B cell (primary cell): ENCODE data around the gene ZCCHC7. TPM values are rescaled to one million over a fixed set of nuclear protein-coding genes. Genes with fewer than 3 reads are reported as not detected.

Experiments
- ATAC-seq: fragments of 200-7000 bp; cut with Tn5 transposase; one replicate; pipeline ENCODE4 v1.10.0; 2021; ENCODE audit warnings: low read depth, mild to moderate bottlenecking, moderate number of reproducible peaks, moderate library complexity
- CTCF ChIA-PET: fragments of 350-600 bp; sonication (Branson Sonifier 250); formaldehyde crosslinking; loops from one replicate; lab custom pipeline; 2021; ENCODE audit warnings: antibody characterized with exemption, inconsistent platforms; lab: Charles Lee
- POLR2A ChIA-PET: fragments of 350-600 bp; sonication (Branson Sonifier 250); formaldehyde crosslinking; loops from one replicate; lab custom pipeline; 2021; ENCODE audit warnings: antibody characterized with exemption; lab: Charles Lee
- DNase-seq: peaks from one replicate; pipeline ENCODE4 v3.0.0; 2013
- H2AFZ ChIP-seq: 2 replicates; pipeline ENCODE4 v1.6.1; 2012; ENCODE audit warnings: mild to moderate bottlenecking, low read depth, low read length; ENCODE audit not compliant: insufficient read depth, poor library complexity, severe bottlenecking
- H3K27ac ChIP-seq, 2 donors: 1 replicate in 1 of 2; 2 replicates in 1 of 2; pipeline ENCODE4 v1.5.1; 2012 to 2013; ENCODE audit warnings: low read length in 2 of 2, mild to moderate bottlenecking in 2 of 2, moderate library complexity in 1 of 2
- H3K27me3 ChIP-seq, 4 experiments: fragments of 200-600 bp in 1 of 4; sonication (generic) in 1 of 4; replicated peaks in 1 of 4; 1 replicate in 2 of 4; 2 replicates in 2 of 4; pipeline versions ENCODE4 v1.6.1 to v1.7.0; 2013 to 2016; ENCODE audit warnings: low read length in 3 of 4, mild to moderate bottlenecking in 2 of 4, mixed read lengths in 1 of 4, moderate library complexity in 1 of 4; ENCODE audit not compliant: insufficient read depth in 4 of 4, control insufficient read depth in 3 of 4; ENCODE audit errors: control extremely low read depth in 1 of 4
- H3K36me3 ChIP-seq, 2 experiments: replicated peaks in 1 of 2; 1 replicate in 1 of 2; 2 replicates in 1 of 2; pipeline versions ENCODE4 v1.6.1 to v1.7.1; 2013; ENCODE audit warnings: low read length in 1 of 2; ENCODE audit not compliant: insufficient read depth in 2 of 2, control insufficient read depth in 1 of 2; ENCODE audit errors: control extremely low read depth in 1 of 2, extremely low read depth in 1 of 2
- H3K4me1 ChIP-seq, 2 donors: fragments of 200-600 bp in 1 of 2; sonication (generic) in 1 of 2; 1 replicate in 1 of 2; 2 replicates in 1 of 2; pipeline versions ENCODE4 v1.5.1 to v1.6.1; 2013 to 2017; ENCODE audit warnings: low read length in 2 of 2; ENCODE audit not compliant: control insufficient read depth in 2 of 2, insufficient read depth in 2 of 2
- H3K4me2 ChIP-seq: replicated peaks from 2 replicates; pipeline ENCODE3; 2012; ENCODE audit warnings: mild to moderate bottlenecking, low read depth, low read length; ENCODE audit not compliant: poor library complexity, severe bottlenecking
- H3K4me3 ChIP-seq, 5 experiments: fragments of 200-600 bp in 1 of 5; sonication (generic) in 1 of 5; 1 replicate in 3 of 5; 2 replicates in 2 of 5; pipeline versions ENCODE4 v1.5.1 to v1.7.0; 2011 to 2016; ENCODE audit warnings: low read length in 4 of 5, mild to moderate bottlenecking in 4 of 5, low read depth in 2 of 5, control low read depth in 1 of 5, moderate library complexity in 1 of 5; ENCODE audit not compliant: insufficient read depth in 1 of 5; ENCODE audit errors: control extremely low read depth in 1 of 5, extremely low read depth in 1 of 5
- H3K79me2 ChIP-seq: fragments of 200-600 bp; sonication (generic); one replicate; pipeline ENCODE4 v1.6.0; 2016; ENCODE audit warnings: low read length; ENCODE audit not compliant: control insufficient read depth, insufficient read depth
- H3K9ac ChIP-seq: fragments of 200-600 bp; sonication (generic); 2 replicates; pipeline ENCODE4 v1.6.1; 2017; ENCODE audit warnings: mild to moderate bottlenecking, low read length, moderate library complexity
- H3K9me3 ChIP-seq, 3 donors: one replicate each; pipeline versions ENCODE4 v1.6.1 to v1.7.1; 2013; ENCODE audit warnings: low read length in 2 of 3; ENCODE audit not compliant: control insufficient read depth in 2 of 3, insufficient read depth in 1 of 3; ENCODE audit errors: control extremely low read depth in 1 of 3
- H4K20me1 ChIP-seq: 2 replicates; pipeline ENCODE4 v1.6.0; 2012; ENCODE audit warnings: mild to moderate bottlenecking, low read length; ENCODE audit not compliant: insufficient read depth, control insufficient read depth, poor library complexity, severe bottlenecking
- H3K27ac Mint-ChIP-seq: one replicate; pipeline ENCODE4 v1.8.0; 2021; ENCODE audit warnings: mixed read lengths
- H3K27me3 Mint-ChIP-seq: one replicate; pipeline ENCODE4 v1.8.0; 2021; ENCODE audit warnings: mixed read lengths
- H3K4me1 Mint-ChIP-seq: one replicate; pipeline ENCODE4 v1.8.0; 2021; ENCODE audit warnings: mixed read lengths
- H3K4me3 Mint-ChIP-seq: one replicate; pipeline ENCODE4 v1.8.0; 2021; ENCODE audit warnings: mixed read lengths
- H3K9me3 Mint-ChIP-seq: one replicate; pipeline ENCODE4 v1.8.0; 2022; ENCODE audit warnings: mixed read lengths; ENCODE audit not compliant: insufficient read depth
- EZH2 ChIP-seq: IDR thresholded peaks from 2 replicates; pipeline ENCODE4 v1.6.1; 2012; ENCODE audit warnings: borderline replicate concordance, low read depth, mild to moderate bottlenecking, moderate library complexity, low read length; ENCODE audit not compliant: insufficient read depth, poor library complexity, severe bottlenecking
- WGBS: methylation state at CpG from one replicate; pipeline ENCODE4 v1.1.5; 2013; ENCODE audit warnings: missing lambda C conversion rate; ENCODE audit not compliant: insufficient coverage; 5-methylcytosine and 5-hydroxymethylcytosine counted together
- intact Hi-C: fragments of 100-400 bp; cut with micrococcal nuclease; formaldehyde crosslinking; loops from one replicate; pipeline ENCODE4 v1.10.0; 2022
- polyA plus RNA-seq: library from polyadenylated mRNA; depleted of rRNA; stranded (reverse); fragments of >200 nt; gene quantifications from 2 replicates; pipeline ENCODE4 v1.2.3, GENCODE V29; 2012
- total RNA-seq, 2 donors: library from RNA; stranded (reverse); fragments of 120-200 nt in 1 of 2; gene quantifications; 1 replicate in 1 of 2; 2 replicates in 1 of 2; pipeline versions ENCODE4 v1.2.3 to v1.2.4, GENCODE V29; 2013 to 2022
- TF ChIP-seq, protein P1 (sequence below): fragments of 200-600 bp; IDR thresholded peaks from one replicate; pipeline ENCODE4 v1.8.0; 2022; ENCODE audit warnings: antibody characterized with exemption, mild to moderate bottlenecking

The ZCCHC7 gene
- total and polyA plus RNA-seq, 2 donors (not counting 1 experiment from before 2014, with no cell fraction given) = 56.3 to 83.5 TPM

GRCh38 chr9:37328556-37329227 is 208.3 kb downstream of the ZCCHC7 start:
- no peaks in the 10 kb centered on the region for H3K27me3 ChIP-seq
- H4K20me1 ChIP-seq = no peaks in the 10 kb centered on the region
- no peaks in the 10 kb centered on the region for H3K9me3 ChIP-seq
- H3K4me1 ChIP-seq = peaks cover 34 to 87% of the 10 kb centered on the region in 2 donors
- H3K9ac ChIP-seq = peak overlapping the region; percentile 6
- H3K4me1 Mint-ChIP-seq = peaks cover 63% of the 10 kb centered on the region
- no peaks in the 10 kb centered on the region for H3K9me3 Mint-ChIP-seq
- CTCF ChIA-PET = interaction anchor here (1.1 to 12.0 kb wide), 29 partner anchors 9 to 921 kb away, joined by 3 to 180 read pairs (median 8); partner anchors contain the start of genes PAX5 and ZCCHC7
- intact Hi-C loops = loop anchor here (1.0 to 10.0 kb wide), 4 partner anchors 250 to 694 kb away; no protein-coding TSS in a partner anchor
- H3K79me2 ChIP-seq = peaks cover 88% of the 10 kb centered on the region
- peak overlapping the region; percentile 58 to 98 for H3K27ac ChIP-seq
- H3K4me3 ChIP-seq = no peak overlapping the region
- peaks cover 1 to 2% of the 10 kb centered on the region in 2 experiments for H3K36me3 ChIP-seq
- POLR2A ChIA-PET = interaction anchor here (0.6 to 2.9 kb wide), 4 partner anchors 43 to 295 kb away, joined by 3 to 10 read pairs (median 4); partner anchors contain the start of gene PAX5
- TF ChIP-seq EZH2 = no peak
- TF ChIP-seq, protein P1, sequence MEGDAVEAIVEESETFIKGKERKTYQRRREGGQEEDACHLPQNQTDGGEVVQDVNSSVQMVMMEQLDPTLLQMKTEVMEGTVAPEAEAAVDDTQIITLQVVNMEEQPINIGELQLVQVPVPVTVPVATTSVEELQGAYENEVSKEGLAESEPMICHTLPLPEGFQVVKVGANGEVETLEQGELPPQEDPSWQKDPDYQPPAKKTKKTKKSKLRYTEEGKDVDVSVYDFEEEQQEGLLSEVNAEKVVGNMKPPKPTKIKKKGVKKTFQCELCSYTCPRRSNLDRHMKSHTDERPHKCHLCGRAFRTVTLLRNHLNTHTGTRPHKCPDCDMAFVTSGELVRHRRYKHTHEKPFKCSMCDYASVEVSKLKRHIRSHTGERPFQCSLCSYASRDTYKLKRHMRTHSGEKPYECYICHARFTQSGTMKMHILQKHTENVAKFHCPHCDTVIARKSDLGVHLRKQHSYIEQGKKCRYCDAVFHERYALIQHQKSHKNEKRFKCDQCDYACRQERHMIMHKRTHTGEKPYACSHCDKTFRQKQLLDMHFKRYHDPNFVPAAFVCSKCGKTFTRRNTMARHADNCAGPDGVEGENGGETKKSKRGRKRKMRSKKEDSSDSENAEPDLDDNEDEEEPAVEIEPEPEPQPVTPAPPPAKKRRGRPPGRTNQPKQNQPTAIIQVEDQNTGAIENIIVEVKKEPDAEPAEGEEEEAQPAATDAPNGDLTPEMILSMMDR = no peak
- DNase-seq (no peak), ATAC-seq (no peak)
- H3K27ac Mint-ChIP-seq = peak overlapping the region; percentile 88
- no peak overlapping the region for H3K4me3 Mint-ChIP-seq
- peak overlapping the region; percentile 29 for H3K4me2 ChIP-seq
- H2AFZ ChIP-seq = no peak overlapping the region
- H3K27me3 Mint-ChIP-seq = no peaks in the 10 kb centered on the region

DNA sequence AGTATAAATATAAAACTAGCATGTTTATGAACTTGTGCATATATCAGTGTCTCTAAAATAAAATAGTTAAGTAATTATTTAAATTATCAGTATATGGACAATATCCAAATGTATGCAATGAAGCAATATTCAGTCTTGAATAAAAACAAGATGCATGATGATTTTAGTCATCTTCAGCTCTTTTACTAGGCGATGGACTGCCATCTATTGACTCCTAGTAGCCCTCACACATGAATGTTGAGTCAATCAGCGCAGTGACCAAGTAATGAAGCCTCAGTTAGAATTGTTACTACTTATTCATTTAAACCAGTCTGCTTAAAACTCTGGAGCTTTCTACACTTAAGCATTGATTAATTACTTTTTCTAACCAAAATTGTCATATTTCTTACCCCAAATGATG is 209.2 kb downstream of the ZCCHC7 start:
- Histone ChIP-seq H3K27me3 (no peaks in the 10 kb centered on the region), H2AFZ (no peak overlapping the region), H3K9ac (no peak overlapping the region), H3K79me2 (peaks cover 91% of the 10 kb centered on the region), H3K4me2 (no peak overlapping the region), H3K9me3 (no peaks in the 10 kb centered on the region), H3K4me3 (no peak overlapping the region), H3K27ac (peak overlapping the region in 1 of 2 donors; percentile 4), H3K4me1 (peaks cover 25 to 84% of the 10 kb centered on the region in 2 donors), H3K36me3 (peaks cover 1 to 2% of the 10 kb centered on the region in 2 experiments), H4K20me1 (no peaks in the 10 kb centered on the region)
- ChIA-PET POLR2A (interaction anchor here (0.6 to 1.5 kb wide), 6 partner anchors 120 to 456 kb away, joined by 3 to 5 read pairs (median 4); no protein-coding TSS in a partner anchor), CTCF (interaction anchor here (0.6 to 12.0 kb wide), 44 partner anchors 8 to 922 kb away, joined by 3 to 180 read pairs (median 6); partner anchors contain the start of genes PAX5 and ZCCHC7)
- peaks cover 58% of the 10 kb centered on the region for H3K4me1 Mint-ChIP-seq
- H3K9me3 Mint-ChIP-seq = no peaks in the 10 kb centered on the region
- WGBS = no CpG with 5 or more reads among the region's 2 CpGs
- no peaks in the 10 kb centered on the region for H3K27me3 Mint-ChIP-seq
- DNase-seq (peak; percentile 75), ATAC-seq (peak; percentile 40)
- H3K27ac Mint-ChIP-seq = peak overlapping the region; percentile 90
- intact Hi-C loops = loop anchor here (1.0 to 10.0 kb wide), 4 partner anchors 251 to 695 kb away; no protein-coding TSS in a partner anchor
- peak overlapping the region; percentile 44 for H3K4me3 Mint-ChIP-seq
- TF ChIP-seq, protein P1 = peak; percentile 82
- TF ChIP-seq EZH2 = no peak
